ENCODE data around the gene R3HDM1. TPM values are rescaled to one million over a fixed set of nuclear protein-coding genes. Genes with fewer than 3 reads are reported as not detected.

R3HDM1 gene
- total RNA-seq, 2 donors from 2014 or later: 14.5 to 60.3 TPM

DNA sequence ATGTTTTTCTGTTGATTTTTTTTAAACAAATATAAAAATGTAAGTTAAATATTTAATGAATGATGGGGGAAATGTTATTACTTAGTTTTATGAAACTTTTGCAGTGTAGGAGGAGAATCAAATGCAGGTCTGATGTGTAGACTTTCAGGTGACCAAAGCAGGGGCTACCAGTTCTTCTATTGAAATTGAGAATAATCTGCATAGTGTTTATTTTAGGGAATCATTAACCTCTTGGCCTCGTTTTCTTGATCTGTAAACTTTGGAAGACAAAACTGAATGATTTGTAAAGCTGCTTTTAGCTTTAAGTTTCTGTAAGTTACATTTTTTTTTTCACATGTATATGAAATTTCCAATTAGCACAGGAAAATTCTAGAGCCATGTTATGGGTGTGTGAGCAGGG lies 99.2 kb downstream of the R3HDM1 start:
- DNase-seq (no peak), ATAC-seq (no peak)
- Histone ChIP-seq H3K4me3 (no peak overlapping the region), H3K27me3 (no peaks in the 10 kb centered on the region), H3K9me3 (no peaks in the 10 kb centered on the region), H3K36me3 (replicated peaks in 1 of 2; ENCODE audit: insufficient read depth in 1 of 2, low read depth in 2 of 2) (no peaks in the 10 kb centered on the region), H3K27ac (no peak overlapping the region), H3K4me1 (peaks cover 20% of the 10 kb centered on the region)
- TF ChIP-seq CTCF (IDR thresholded peaks at IDR 0.05) (no peak), POLR2A (IDR thresholded peaks at IDR 0.05) (no peak)
- WGBS, 2 donors: 7 to 18% methylated on average over 1 of the region's 1 CpG
- intact Hi-C loops (cut with DNase I): no loop called here

GRCh38 chr2:135633582-135633981 lies 102.3 kb downstream of the R3HDM1 start:
- Histone ChIP-seq H3K27me3 (no peaks in the 10 kb centered on the region), H3K36me3 (replicated peaks in 1 of 2; ENCODE audit: insufficient read depth in 1 of 2, low read depth in 2 of 2) (no peaks in the 10 kb centered on the region), H3K4me1 (peaks cover 9% of the 10 kb centered on the region), H3K9me3 (no peaks in the 10 kb centered on the region), H3K4me3 (no peak overlapping the region), H3K27ac (no peak overlapping the region)
- no peak for TF ChIP-seq POLR2A (IDR thresholded peaks at IDR 0.05)
- TF ChIP-seq CTCF (IDR thresholded peaks at IDR 0.05): no peak
- DNase-seq (no peak), ATAC-seq (no peak)
- intact Hi-C loops (cut with DNase I): no loop called here
- 87 to 93% methylated on average over 4 of the region's 4 CpGs for WGBS, 2 donors

DNA sequence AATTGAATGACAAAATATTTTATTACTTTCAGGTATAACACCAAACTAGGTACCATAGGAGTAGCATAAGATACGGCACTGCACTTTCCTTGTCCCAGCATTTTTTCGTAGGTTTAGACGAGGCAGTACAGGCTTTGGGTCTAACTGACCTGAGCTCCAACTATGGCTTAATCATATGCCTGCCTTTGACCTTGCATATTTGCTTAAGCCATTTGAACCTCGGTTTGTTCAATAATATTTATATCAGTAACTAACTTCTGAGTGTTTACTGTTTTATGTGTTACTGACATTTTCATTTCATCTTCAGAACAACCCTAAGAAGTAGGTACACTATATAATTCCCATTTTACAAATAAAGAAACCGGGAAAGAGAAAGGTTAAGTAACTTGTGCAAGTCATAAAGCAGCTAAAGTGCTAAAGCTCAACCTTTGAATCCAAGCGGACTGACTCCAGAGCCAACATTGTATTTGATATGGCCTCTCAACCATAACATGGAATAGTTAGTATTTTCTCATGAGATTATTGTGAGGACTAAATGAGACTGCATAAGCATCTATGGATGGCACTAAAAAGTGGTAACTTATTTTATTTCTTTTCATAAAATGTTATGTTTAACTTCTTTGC lies 104.0 kb downstream of the R3HDM1 start:
- Histone ChIP-seq H3K4me1 (peaks cover 9% of the 10 kb centered on the region), H3K9me3 (no peaks in the 10 kb centered on the region), H3K36me3 (replicated peaks in 1 of 2; ENCODE audit: insufficient read depth in 1 of 2, low read depth in 2 of 2) (no peaks in the 10 kb centered on the region), H3K27ac (no peak overlapping the region), H3K4me3 (no peak overlapping the region), H3K27me3 (no peaks in the 10 kb centered on the region)
- WGBS, 2 donors: 52 to 59% methylated on average over 6 of the region's 6 CpGs
- no peak for ATAC-seq
- DNase-seq: no peak
- intact Hi-C loops (cut with DNase I): no loop called here
- TF ChIP-seq CTCF (IDR thresholded peaks at IDR 0.05) (no peak), POLR2A (IDR thresholded peaks at IDR 0.05) (no peak)

DNA sequence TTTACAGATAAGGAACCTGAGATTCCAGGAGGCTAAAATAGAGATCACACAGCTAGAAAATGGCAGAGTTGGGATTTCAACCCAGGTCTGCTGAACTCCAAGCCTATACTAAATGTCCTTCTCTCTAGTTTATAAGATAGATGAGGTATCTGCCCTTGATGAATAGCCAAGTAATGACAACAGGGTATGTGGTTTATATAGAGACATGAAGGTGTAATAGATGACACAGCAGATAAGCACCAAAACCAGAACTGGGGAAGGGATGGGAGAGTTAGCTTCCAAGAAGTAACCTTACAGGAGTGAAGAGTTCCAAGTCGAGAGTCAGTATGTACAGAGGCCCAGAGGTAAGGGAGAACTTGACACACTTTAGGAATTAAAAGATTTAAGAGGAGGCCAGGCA lies 105.7 kb downstream of the R3HDM1 start:
- Histone ChIP-seq H3K27ac (no peak overlapping the region), H3K4me1 (no peaks in the 10 kb centered on the region), H3K4me3 (no peak overlapping the region), H3K9me3 (no peaks in the 10 kb centered on the region), H3K27me3 (no peaks in the 10 kb centered on the region), H3K36me3 (replicated peaks in 1 of 2; ENCODE audit: insufficient read depth in 1 of 2, low read depth in 2 of 2) (no peaks in the 10 kb centered on the region)
- ATAC-seq (no peak), DNase-seq (no peak)
- 96 to 100% methylated on average over 1 of the region's 1 CpG for WGBS, 2 donors
- no peak for TF ChIP-seq POLR2A (IDR thresholded peaks at IDR 0.05)
- no peak for TF ChIP-seq CTCF (IDR thresholded peaks at IDR 0.05)
- intact Hi-C loops (cut with DNase I): no loop called here

- 73 to 82% methylated on average over 4 of the region's 4 CpGs for WGBS, 2 donors
- H3K4me3 ChIP-seq: no peak overlapping the region
- no peaks in the 10 kb centered on the region for H3K36me3 ChIP-seq (replicated peaks in 1 of 2; ENCODE audit: insufficient read depth in 1 of 2, low read depth in 2 of 2)
- H3K27ac ChIP-seq: no peak overlapping the region
- intact Hi-C loops (cut with DNase I): no loop called here
- DNase-seq (no peak), ATAC-seq (no peak)
- no peaks in the 10 kb centered on the region for H3K27me3 ChIP-seq
- no peaks in the 10 kb centered on the region for H3K4me1 ChIP-seq
- no peak for TF ChIP-seq POLR2A (IDR thresholded peaks at IDR 0.05)
- TF ChIP-seq CTCF (IDR thresholded peaks at IDR 0.05): no peak
- H3K9me3 ChIP-seq: no peaks in the 10 kb centered on the region
Observed at GRCh38 chr2:135637456-135638087, 106.3 kb downstream of the R3HDM1 start.

Data from body of pancreas (tissue), 4 donors.